AG10803 (cell line): Measurements from ENCODE around the gene XPNPEP3.
"Not testable (repeated sequence)": the region's sequence is repeated elsewhere in the genome, so short reads cannot be mapped to it uniquely, and the experiment has no call there.

Experiments
- DNase-seq: peaks from one replicate; pipeline ENCODE4 v3.0.0; 2010; ENCODE audit warnings: low read depth
- H3K4me3 ChIP-seq: 2 replicates; pipeline ENCODE4 v1.5.1; 2011; ENCODE audit warnings: mild to moderate bottlenecking, low read length, control low read depth
- CTCF ChIP-seq: conservative IDR thresholded peaks from 2 replicates; pipeline ENCODE4 v1.5.1; 2011; ENCODE audit warnings: mild to moderate bottlenecking, low read length, control low read depth, inconsistent platforms

The XPNPEP3 gene

GRCh38 chr22:40911772-40912171, 54.8 kb downstream of the XPNPEP3 start:
- no peak overlapping the region for H3K4me3 ChIP-seq
- no peak for TF ChIP-seq CTCF
- peak; percentile 58 for DNase-seq

GRCh38 chr22:40912987-40913386, 56.0 kb downstream of the XPNPEP3 start:
- DNase-seq: not testable (repeated sequence)

GRCh38 chr22:40919446-40919845, 62.5 kb downstream of the XPNPEP3 start:
- no peak overlapping the region for H3K4me3 ChIP-seq
- TF ChIP-seq CTCF: no peak
- DNase-seq: peak; percentile 77

More at GRCh38 chr22:40912987-40913386, 56.0 kb downstream of the XPNPEP3 start:
- H3K4me3 ChIP-seq: not testable (repeated sequence)

- TF ChIP-seq CTCF: no peak
- peak; percentile 1 for DNase-seq
- H3K4me3 ChIP-seq: no peak overlapping the region
Observed at GRCh38 chr22:40920526-40920925, 63.6 kb downstream of the XPNPEP3 start.

GRCh38 chr22:40922484-40923303, 65.7 kb downstream of the XPNPEP3 start:
- peak; percentile 78 for TF ChIP-seq CTCF
- peak; percentile 69 for DNase-seq
- no peak overlapping the region for H3K4me3 ChIP-seq

- DNase-seq: no peak
- no peak for TF ChIP-seq CTCF
Observed at GRCh38 chr22:40928657-40929056, 71.7 kb downstream of the XPNPEP3 start.

GRCh38 chr22:40932396-40932795, 75.4 kb downstream of the XPNPEP3 start:
- H3K4me3 ChIP-seq: no peak overlapping the region
- no peak for DNase-seq
- TF ChIP-seq CTCF: no peak

More at GRCh38 chr22:40928657-40929056, 71.7 kb downstream of the XPNPEP3 start:
- H3K4me3 ChIP-seq: no peak overlapping the region

GRCh38 chr22:40939202-40939601, 82.3 kb downstream of the XPNPEP3 start:
- no peak for TF ChIP-seq CTCF
- DNase-seq: no peak
- H3K4me3 ChIP-seq: no peak overlapping the region
